ENCODE measurements around the gene KNG1.
A peak's percentile ranks its signal among the peaks of the same experiment; 100 is the strongest.

Gene KNG1

DNA sequence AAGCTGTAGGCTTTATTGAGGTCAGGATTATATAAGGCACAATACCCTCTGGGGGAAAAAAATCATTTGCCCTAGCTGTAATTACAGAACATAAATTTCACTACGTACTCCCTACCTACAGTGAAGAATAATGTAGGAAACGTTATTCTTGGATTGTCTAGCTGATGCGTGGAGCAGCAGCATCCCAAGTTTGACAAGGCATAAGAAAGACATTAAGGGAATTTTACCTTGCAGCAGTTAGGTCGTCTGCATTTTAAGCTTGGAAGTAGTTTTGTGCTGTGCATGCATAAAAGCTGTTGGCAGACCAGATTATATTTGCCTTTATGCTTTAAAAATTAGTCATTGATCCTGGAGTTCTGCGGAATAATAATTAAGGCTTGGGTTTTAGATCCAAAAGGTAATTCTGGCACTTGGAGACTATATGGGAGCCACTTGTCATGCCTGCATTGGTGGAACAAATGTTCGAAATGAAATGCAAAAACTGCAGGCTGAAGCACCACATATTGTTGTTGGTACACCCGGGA, 68.4 kb downstream of the KNG1 start:
- H3K9ac ChIP-seq (ENCODE audit: low read length), result peak overlapping the region; percentile 100
- peak overlapping the region; percentile 95 for H3K27ac ChIP-seq (ENCODE audit: low read length)
- H3K27me3 ChIP-seq (ENCODE audit: low read depth, low read length), result no peaks in the 10 kb centered on the region
- peak overlapping the region; percentile 90 for H3K4me2 ChIP-seq (ENCODE audit: low read length)
- H4K20me1 ChIP-seq (ENCODE audit: insufficient read depth, low read length), result peaks cover 64% of the 10 kb centered on the region
- H3K36me3 ChIP-seq (replicated peaks; ENCODE audit: low read depth, low read length), result peaks cover 67% of the 10 kb centered on the region
- no peak for TF ChIP-seq EZH2phosphoT487 (IDR thresholded peaks at IDR 0.05; ENCODE audit: low read depth)
- TF ChIP-seq, protein P1, sequence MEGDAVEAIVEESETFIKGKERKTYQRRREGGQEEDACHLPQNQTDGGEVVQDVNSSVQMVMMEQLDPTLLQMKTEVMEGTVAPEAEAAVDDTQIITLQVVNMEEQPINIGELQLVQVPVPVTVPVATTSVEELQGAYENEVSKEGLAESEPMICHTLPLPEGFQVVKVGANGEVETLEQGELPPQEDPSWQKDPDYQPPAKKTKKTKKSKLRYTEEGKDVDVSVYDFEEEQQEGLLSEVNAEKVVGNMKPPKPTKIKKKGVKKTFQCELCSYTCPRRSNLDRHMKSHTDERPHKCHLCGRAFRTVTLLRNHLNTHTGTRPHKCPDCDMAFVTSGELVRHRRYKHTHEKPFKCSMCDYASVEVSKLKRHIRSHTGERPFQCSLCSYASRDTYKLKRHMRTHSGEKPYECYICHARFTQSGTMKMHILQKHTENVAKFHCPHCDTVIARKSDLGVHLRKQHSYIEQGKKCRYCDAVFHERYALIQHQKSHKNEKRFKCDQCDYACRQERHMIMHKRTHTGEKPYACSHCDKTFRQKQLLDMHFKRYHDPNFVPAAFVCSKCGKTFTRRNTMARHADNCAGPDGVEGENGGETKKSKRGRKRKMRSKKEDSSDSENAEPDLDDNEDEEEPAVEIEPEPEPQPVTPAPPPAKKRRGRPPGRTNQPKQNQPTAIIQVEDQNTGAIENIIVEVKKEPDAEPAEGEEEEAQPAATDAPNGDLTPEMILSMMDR (IDR thresholded peaks at IDR 0.05; ENCODE audit: low read depth, low read length), result no peak
- no peaks in the 10 kb centered on the region for H3K9me3 ChIP-seq (ENCODE audit: insufficient read depth, low read length)
- H2AFZ ChIP-seq (ENCODE audit: low read depth, low read length), result no peak overlapping the region
- peak overlapping the region; percentile 94 for H3K4me3 ChIP-seq (ENCODE audit: low read length)
- peaks cover 38% of the 10 kb centered on the region for H3K4me1 ChIP-seq (ENCODE audit: low read length)
- peaks cover 70% of the 10 kb centered on the region for H3K79me2 ChIP-seq (ENCODE audit: low read length)

DNA sequence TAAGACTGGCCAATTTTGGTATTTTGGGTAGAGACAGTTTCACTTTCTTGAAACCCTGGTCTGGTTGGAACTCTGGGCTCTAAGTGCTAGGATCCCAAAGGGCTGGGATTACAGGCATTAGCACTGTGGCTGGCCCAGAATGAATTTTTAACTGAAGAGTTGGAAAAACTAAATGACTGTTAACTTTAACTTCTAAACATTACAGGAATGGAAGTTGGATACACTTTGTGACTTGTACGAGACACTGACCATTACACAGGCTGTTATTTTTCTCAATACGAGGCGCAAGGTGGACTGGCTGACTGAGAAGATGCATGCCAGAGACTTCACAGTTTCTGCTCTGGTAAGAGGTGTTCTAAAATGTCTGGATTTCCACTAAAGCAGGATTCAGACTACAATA, 69.8 kb downstream of the KNG1 start:
- Histone ChIP-seq H2AFZ (ENCODE audit: low read depth, low read length) (no peak overlapping the region), H3K79me2 (ENCODE audit: low read length) (peaks cover 67% of the 10 kb centered on the region), H3K4me3 (ENCODE audit: low read length) (peak overlapping the region; percentile 94), H3K27ac (ENCODE audit: low read length) (peak overlapping the region; percentile 95), H3K4me1 (ENCODE audit: low read length) (peaks cover 36% of the 10 kb centered on the region), H3K36me3 (replicated peaks; ENCODE audit: low read depth, low read length) (peaks cover 70% of the 10 kb centered on the region), H3K27me3 (ENCODE audit: low read depth, low read length) (no peaks in the 10 kb centered on the region), H3K4me2 (ENCODE audit: low read length) (peak overlapping the region; percentile 90), H4K20me1 (ENCODE audit: insufficient read depth, low read length) (peaks cover 67% of the 10 kb centered on the region), H3K9ac (ENCODE audit: low read length) (no peak overlapping the region), H3K9me3 (ENCODE audit: insufficient read depth, low read length) (no peaks in the 10 kb centered on the region)
- TF ChIP-seq EZH2phosphoT487 (IDR thresholded peaks at IDR 0.05; ENCODE audit: low read depth), result no peak
- TF ChIP-seq, protein P1 (IDR thresholded peaks at IDR 0.05; ENCODE audit: low read depth, low read length), result no peak

DNA sequence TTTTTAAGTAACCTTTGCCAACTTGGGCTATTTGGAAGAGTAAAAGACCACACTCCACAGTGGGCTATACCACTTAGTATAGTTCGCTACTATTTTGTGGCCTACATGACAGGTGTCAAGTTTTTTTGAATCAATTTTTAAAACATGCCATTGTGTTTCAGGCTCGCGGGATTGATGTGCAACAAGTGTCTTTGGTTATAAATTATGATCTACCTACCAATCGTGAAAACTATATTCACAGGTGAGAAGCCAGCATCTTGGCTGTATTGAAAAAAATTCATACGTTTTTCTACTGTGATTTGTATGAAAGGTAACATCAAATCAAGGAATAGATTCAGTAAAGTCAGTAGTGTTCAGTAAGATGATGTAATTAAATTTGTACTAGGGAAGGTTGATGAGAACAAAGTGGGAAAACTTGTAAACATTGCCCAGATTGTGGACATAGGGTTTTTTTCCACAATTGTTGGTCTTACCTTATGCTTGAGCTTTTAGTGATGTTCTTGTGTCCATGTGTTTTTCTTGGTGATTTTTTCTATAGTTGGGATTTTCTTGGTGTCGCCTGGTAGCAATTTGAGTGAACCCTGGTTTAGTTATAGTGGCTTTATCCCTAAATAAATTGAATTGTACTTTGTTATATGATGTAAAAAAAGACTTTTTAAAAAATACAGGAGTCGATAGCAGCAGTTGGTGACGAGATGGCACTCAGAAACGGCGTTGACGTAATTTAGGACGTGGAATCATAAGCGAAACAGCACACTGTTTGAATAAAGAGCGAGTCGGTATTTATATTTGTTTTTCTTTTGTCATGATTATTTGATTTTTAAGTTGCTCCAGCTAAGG, 70.7 kb downstream of the KNG1 start:
- Histone ChIP-seq H3K27ac (ENCODE audit: low read length) (peak overlapping the region; percentile 95; the same call in 1 of the 2 replicates), H3K9ac (ENCODE audit: low read length) (no peak overlapping the region), H3K9me3 (ENCODE audit: insufficient read depth, low read length) (no peaks in the 10 kb centered on the region), H3K4me1 (ENCODE audit: low read length) (peaks cover 34% of the 10 kb centered on the region), H3K4me2 (ENCODE audit: low read length) (peak overlapping the region; percentile 90), H3K36me3 (replicated peaks; ENCODE audit: low read depth, low read length) (peaks cover 78% of the 10 kb centered on the region), H4K20me1 (ENCODE audit: insufficient read depth, low read length) (peaks cover 67% of the 10 kb centered on the region), H3K4me3 (ENCODE audit: low read length) (peak overlapping the region; percentile 94; the same call in 1 of the 2 replicates), H2AFZ (ENCODE audit: low read depth, low read length) (no peak overlapping the region), H3K79me2 (ENCODE audit: low read length) (peaks cover 59% of the 10 kb centered on the region), H3K27me3 (ENCODE audit: low read depth, low read length) (no peaks in the 10 kb centered on the region)
- TF ChIP-seq, protein P1 (IDR thresholded peaks at IDR 0.05; ENCODE audit: low read depth, low read length), result no peak
- no peak for TF ChIP-seq EZH2phosphoT487 (IDR thresholded peaks at IDR 0.05; ENCODE audit: low read depth)
